Hematopoietic multipotent progenitor cell treated with erythropoietin and hydrocortisone succinate and interleukin-3 and kit ligand, for 6 days (in vitro differentiated cells): ENCODE results near the gene RBMXL2.

Experiments
- DNase-seq: peaks from one replicate; pipeline ENCODE4 v3.0.0-alpha.2; 2015

RBMXL2 gene

GRCh38 chr11:7088921-7089320 lies at the start of gene RBMXL2:
Gene RBMXL2, plus strand, starts transcription at chr11:7088998. Its CDS starts 123 bp downstream, at chr11:7089121.
- DNase-seq: no peak

GRCh38 chr11:7046474-7047175 lies 42.2 kb upstream of the RBMXL2 start:
- DNase-seq: no peak

- no peak for DNase-seq
Observed at GRCh38 chr11:7050191-7050590, 38.6 kb upstream of the RBMXL2 start.

- DNase-seq: no peak
Observed at GRCh38 chr11:7056828-7057513, 31.8 kb upstream of the RBMXL2 start.

- no peak for DNase-seq
Observed at GRCh38 chr11:7057641-7058040, 31.2 kb upstream of the RBMXL2 start.

- no peak for DNase-seq
Observed at GRCh38 chr11:7060868-7061267, 27.9 kb upstream of the RBMXL2 start.

GRCh38 chr11:7062534-7062933 lies 26.3 kb upstream of the RBMXL2 start:
- DNase-seq: no peak

GRCh38 chr11:7072401-7073028 lies 16.3 kb upstream of the RBMXL2 start:
- no peak for DNase-seq

- DNase-seq: peak; percentile 24
Observed at GRCh38 chr11:7077101-7077500, 11.7 kb upstream of the RBMXL2 start.

GRCh38 chr11:7079545-7080135 lies 9.2 kb upstream of the RBMXL2 start:
- DNase-seq: no peak

- DNase-seq: no peak
Observed at GRCh38 chr11:7080900-7081299, 7.9 kb upstream of the RBMXL2 start.

- no peak for DNase-seq
Observed at GRCh38 chr11:7081441-7081840, 7.4 kb upstream of the RBMXL2 start.

- no peak for DNase-seq
Observed at GRCh38 chr11:7089328-7090251, 792 bp downstream of the RBMXL2 start.

GRCh38 chr11:7098235-7098832 lies 9.5 kb downstream of the RBMXL2 start:
- DNase-seq: peak; percentile 82

- no peak for DNase-seq
Observed at GRCh38 chr11:7115780-7116179, 27.0 kb downstream of the RBMXL2 start.

GRCh38 chr11:7116370-7116769 lies 27.6 kb downstream of the RBMXL2 start:
- no peak for DNase-seq

- no peak for DNase-seq
Observed at GRCh38 chr11:7138051-7138450, 49.3 kb downstream of the RBMXL2 start.
